Skin epidermis (tissue), 12 donors: Measurements from ENCODE around the gene VSIG10L2.

Experiments
- H3K27ac ChIP-seq, 21 experiments: fragments of 200-600 bp; sonication (generic) in 11 of 21; one replicate each; pipeline ENCODE4 v1.5.0; 2020; ENCODE audit warnings: mild to moderate bottlenecking in 3 of 21, inconsistent platforms in 2 of 21, moderate library complexity in 2 of 21
- H3K4me3 ChIP-seq, 7 experiments: fragments of 200-600 bp; sonication (generic) in 2 of 7; one replicate each; pipeline ENCODE4 v1.5.0; 2020; ENCODE audit warnings: inconsistent platforms in 2 of 7, mild to moderate bottlenecking in 2 of 7, moderate library complexity in 1 of 7

Gene VSIG10L2

GRCh38 chr11:125990244-125990643 lies 44.4 kb downstream of the VSIG10L2 start:
- no peak overlapping the region for H3K27ac ChIP-seq
- H3K4me3 ChIP-seq: no peak overlapping the region

DNA sequence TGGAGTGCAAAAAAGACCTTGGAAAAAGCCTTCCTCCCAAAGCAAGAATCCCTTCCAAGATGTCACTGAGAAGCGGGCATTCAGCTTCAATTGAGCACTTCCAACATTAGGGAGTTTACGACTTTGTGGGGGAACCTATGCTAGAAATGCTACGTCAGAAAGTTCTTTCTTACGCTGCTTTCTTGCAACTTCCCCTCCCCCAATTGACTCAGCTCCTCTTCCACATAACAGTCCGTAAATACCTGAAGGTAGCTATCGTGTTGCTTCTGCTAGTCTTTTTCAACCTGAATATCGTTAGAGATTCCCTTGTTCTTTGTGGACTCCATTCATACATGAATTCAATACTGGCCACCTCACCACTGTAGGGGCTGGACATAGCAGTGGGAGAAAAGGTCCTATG lies 47.0 kb downstream of the VSIG10L2 start:
- H3K27ac ChIP-seq: no peak overlapping the region
- H3K4me3 ChIP-seq: no peak overlapping the region

- Histone ChIP-seq H3K4me3 (no peak overlapping the region), H3K27ac (no peak overlapping the region)
Observed at GRCh38 chr11:125994509-125994908, 48.7 kb downstream of the VSIG10L2 start.

GRCh38 chr11:125995313-125995712 lies 49.5 kb downstream of the VSIG10L2 start:
- no peak overlapping the region for H3K4me3 ChIP-seq

GRCh38 chr11:125998267-125998666 lies 52.4 kb downstream of the VSIG10L2 start:
- Histone ChIP-seq H3K27ac (peak overlapping the region in 2 of 21 experiments; percentile 23 to 28), H3K4me3 (no peak overlapping the region)

More at GRCh38 chr11:125995313-125995712, 49.5 kb downstream of the VSIG10L2 start:
- H3K27ac ChIP-seq: no peak overlapping the region

DNA sequence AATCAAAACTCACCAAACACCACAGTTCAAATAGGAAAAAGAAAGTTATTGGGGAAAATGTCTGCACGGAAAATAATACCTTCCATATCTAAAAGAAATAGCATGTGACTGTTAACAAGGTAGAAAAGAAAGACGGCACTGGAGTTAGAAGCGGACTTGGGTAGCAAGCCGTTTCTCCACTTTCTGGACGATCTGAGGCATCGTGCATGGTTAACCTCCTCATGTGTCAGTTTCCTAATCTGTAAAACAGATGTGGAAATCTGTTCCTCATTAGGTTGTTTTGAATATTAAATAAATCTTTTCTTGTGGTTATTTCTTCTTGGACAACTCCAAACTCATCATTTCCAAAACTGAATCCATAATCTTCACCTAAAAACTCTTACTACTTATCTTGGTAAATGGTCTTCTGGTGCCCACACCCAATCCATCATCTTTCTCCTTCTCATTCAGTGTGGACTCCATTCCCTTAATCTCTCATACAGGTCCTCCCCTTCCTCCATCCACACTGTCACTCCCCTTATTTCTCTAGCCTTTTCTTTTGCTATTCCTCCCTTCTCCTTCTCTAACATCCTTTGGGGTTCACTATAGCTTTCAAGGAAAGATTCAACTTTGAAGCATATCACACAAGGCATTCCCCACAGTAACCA lies 53.5 kb downstream of the VSIG10L2 start:
- Histone ChIP-seq H3K27ac (peak overlapping the region in 1 of 21 experiments; percentile 21), H3K4me3 (no peak overlapping the region)

GRCh38 chr11:126002181-126002580 lies 56.3 kb downstream of the VSIG10L2 start:
- no peak overlapping the region for H3K4me3 ChIP-seq
- H3K27ac ChIP-seq: no peak overlapping the region
